GM12891 (cell line): ENCODE measurements around the gene GPR32.

Experiments used
- PAX5 ChIP-seq: IDR thresholded peaks from 2 replicates; pipeline ENCODE4 v1.6.1; 2011; ENCODE audit warnings: low read length, moderate library complexity, mild to moderate bottlenecking; ENCODE audit not compliant: insufficient read depth, severe bottlenecking
- POLR2AphosphoS5 ChIP-seq: IDR thresholded peaks from 2 replicates; pipeline ENCODE4 v1.6.1; 2011; ENCODE audit warnings: low read depth, low read length, control low read depth
- SPI1 ChIP-seq: IDR thresholded peaks from 2 replicates; pipeline ENCODE4 v1.6.1; 2011; ENCODE audit warnings: low read depth, low read length, control low read depth

DNA sequence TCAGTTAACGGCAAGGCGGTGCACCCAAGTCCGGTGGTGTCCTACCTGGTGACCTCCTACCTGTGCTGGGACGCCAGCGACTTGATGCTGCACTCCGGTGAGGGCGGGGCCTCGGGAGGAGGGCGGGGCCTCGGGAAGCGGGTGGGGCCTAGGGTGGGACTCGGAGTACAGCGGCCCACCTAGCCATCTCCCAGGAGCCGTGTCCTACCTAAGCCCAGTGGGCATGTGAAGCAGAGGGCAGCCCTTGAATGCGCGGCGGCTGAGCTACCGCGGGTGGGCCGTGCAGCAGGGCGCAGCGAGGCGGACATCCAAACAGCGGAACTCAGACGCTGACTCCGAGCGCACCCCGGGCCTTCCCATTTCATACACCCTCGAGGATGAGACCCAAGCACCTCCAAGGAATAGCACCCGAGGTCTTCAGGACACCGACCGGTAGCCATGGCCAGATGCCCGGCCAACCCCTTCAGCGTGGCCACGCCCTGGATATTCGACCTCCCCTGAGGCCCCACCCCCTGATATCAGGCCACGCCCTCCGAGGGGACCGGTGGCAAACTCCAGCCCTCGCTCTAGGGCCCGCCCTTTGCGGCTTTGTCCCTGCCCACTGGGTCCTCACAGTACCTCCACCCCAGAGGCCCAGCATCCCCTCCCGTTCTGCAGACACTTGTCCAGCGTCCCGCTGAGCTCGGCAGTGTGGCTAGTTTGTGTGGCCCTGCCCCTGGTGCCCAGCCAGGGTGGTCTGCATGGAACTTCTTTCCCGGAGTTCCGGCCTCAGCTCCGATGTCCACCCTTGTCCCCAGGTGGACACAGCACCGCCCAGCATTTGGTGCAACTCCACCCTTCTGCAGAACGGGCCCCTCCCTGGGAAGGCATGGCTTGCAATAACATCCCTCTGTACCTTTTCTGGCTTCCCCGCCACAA lies 47.9 kb downstream of the GPR32 start:
- TF ChIP-seq PAX5 (no peak), POLR2AphosphoS5 (no peak), SPI1 (no peak)
